ENCODE measurements around the gene AKAP9. TPM values are rescaled to one million over a fixed set of nuclear protein-coding genes. Genes with fewer than 3 reads are reported as not detected.
A peak's percentile ranks its signal among the peaks of the same experiment; 100 is the strongest.

AKAP9 gene
- total RNA-seq, 1 donor from 2014 or later = 66.9 TPM

- DNase-seq = no peak
- Mint-ChIP-seq H3K4me1 (ENCODE audit: low read depth, unreplicated experiment) (peaks cover 3% of the 10 kb centered on the region), H3K4me3 (ENCODE audit: unreplicated experiment) (no peak overlapping the region), H3K36me3 (ENCODE audit: unreplicated experiment) (no peaks in the 10 kb centered on the region), H3K9me3 (ENCODE audit: unreplicated experiment) (no peaks in the 10 kb centered on the region), H3K27me3 (ENCODE audit: unreplicated experiment) (no peaks in the 10 kb centered on the region), H3K27ac (ENCODE audit: unreplicated experiment) (no peak overlapping the region)
- no peak for TF ChIP-seq CTCF (IDR thresholded peaks at IDR 0.05; ENCODE audit: partially characterized antibody, unreplicated experiment)
Measured at GRCh38 chr7:92149736-92150239, 209.1 kb downstream of the AKAP9 start.

DNA sequence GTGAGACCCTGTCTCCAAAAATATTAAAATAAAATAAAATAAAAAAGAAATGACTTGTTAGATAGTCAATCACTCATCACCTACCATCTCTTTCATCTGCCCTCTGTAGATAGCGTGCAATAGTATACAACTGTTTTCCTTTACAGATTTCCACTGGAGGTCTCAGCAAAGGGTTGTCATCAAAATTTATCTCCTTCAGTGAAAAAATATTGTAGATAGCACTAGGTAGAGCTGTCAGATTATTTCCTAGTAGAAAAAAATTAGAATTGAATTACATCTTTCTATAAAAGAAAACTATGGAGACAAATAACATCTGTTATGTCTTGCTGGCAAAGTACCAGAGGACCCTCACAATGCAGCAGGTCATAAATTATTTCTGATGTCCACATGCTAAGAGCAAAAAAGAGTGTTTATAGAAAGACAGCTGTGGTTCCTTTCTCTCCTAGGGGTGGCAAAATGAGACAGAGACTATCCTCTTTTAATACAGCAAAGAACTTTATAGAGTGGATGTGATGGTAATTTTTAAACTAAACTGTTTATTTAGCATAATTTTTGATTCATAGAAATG lies 209.9 kb downstream of the AKAP9 start:
- Mint-ChIP-seq H3K9me3 (ENCODE audit: unreplicated experiment) (no peaks in the 10 kb centered on the region), H3K4me3 (ENCODE audit: unreplicated experiment) (no peak overlapping the region), H3K36me3 (ENCODE audit: unreplicated experiment) (no peaks in the 10 kb centered on the region), H3K4me1 (ENCODE audit: low read depth, unreplicated experiment) (peaks cover 3% of the 10 kb centered on the region), H3K27me3 (ENCODE audit: unreplicated experiment) (no peaks in the 10 kb centered on the region), H3K27ac (ENCODE audit: unreplicated experiment) (peak overlapping the region; percentile 60)
- no peak for DNase-seq
- TF ChIP-seq CTCF (IDR thresholded peaks at IDR 0.05; ENCODE audit: partially characterized antibody, unreplicated experiment) = no peak

DNA sequence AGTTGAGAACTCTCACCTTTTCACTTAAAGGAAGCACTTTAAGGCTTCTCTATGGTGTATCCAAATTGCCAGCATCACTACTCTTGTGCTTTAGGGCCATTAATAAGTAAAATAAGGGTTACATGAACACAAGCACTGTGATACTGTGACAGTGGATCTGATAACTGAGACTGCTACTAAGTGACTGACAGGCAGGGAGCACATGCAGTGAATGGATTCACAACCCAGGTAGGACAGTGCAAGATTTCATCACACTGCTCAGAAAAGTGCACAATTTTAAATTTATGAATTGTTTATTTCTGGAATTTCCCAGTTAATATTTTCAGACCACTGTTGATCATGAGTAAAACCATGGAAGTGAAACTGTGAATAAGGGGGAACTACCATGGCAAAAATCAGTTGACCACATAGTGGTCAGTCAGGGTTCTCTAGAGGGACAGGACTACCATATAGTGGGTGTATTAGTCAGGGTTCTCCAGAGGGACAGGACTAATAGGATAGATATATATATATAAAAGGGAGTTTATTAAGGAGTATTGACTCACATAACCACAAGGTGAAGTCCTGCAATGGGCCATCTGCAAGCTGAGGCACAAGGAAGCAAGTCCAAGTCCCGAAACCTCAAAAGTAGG lies 214.6 kb downstream of the AKAP9 start:
- H3K4me1 Mint-ChIP-seq (ENCODE audit: low read depth, unreplicated experiment) = peaks cover 3% of the 10 kb centered on the region
- TF ChIP-seq CTCF (IDR thresholded peaks at IDR 0.05; ENCODE audit: partially characterized antibody, unreplicated experiment) = no peak
- no peaks in the 10 kb centered on the region for H3K27me3 Mint-ChIP-seq (ENCODE audit: unreplicated experiment)
- H3K36me3 Mint-ChIP-seq (ENCODE audit: unreplicated experiment) = no peaks in the 10 kb centered on the region
- no peak for DNase-seq
- H3K9me3 Mint-ChIP-seq (ENCODE audit: unreplicated experiment) = no peaks in the 10 kb centered on the region
- H3K27ac Mint-ChIP-seq (ENCODE audit: unreplicated experiment) = no peak overlapping the region
- no peak overlapping the region for H3K4me3 Mint-ChIP-seq (ENCODE audit: unreplicated experiment)

DNA sequence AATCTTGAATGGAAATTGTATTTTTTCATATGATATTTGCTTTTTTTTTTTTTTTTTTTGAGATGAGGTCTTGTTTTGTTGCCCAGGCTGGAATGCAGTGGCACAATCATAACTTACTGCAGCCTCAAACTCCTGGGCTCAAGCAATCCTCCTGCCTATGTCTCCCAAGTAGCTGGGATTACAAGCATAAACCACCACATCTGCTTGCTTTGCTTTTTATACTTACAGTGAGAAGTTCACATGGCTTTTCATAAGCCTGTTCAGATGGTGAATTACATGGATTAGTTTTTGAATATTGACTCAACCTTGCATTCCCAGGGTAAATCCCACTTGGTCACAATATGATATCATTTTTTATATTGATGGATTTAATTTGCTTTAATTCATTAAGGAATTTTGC lies 216.3 kb downstream of the AKAP9 start:
- H3K27ac Mint-ChIP-seq (ENCODE audit: unreplicated experiment) = no peak overlapping the region
- no peak overlapping the region for H3K4me3 Mint-ChIP-seq (ENCODE audit: unreplicated experiment)
- H3K4me1 Mint-ChIP-seq (ENCODE audit: low read depth, unreplicated experiment) = peaks cover 2% of the 10 kb centered on the region
- H3K36me3 Mint-ChIP-seq (ENCODE audit: unreplicated experiment) = no peaks in the 10 kb centered on the region
- TF ChIP-seq CTCF (IDR thresholded peaks at IDR 0.05; ENCODE audit: partially characterized antibody, unreplicated experiment) = no peak
- H3K9me3 Mint-ChIP-seq (ENCODE audit: unreplicated experiment) = no peaks in the 10 kb centered on the region
- H3K27me3 Mint-ChIP-seq (ENCODE audit: unreplicated experiment) = no peaks in the 10 kb centered on the region
- no peak for DNase-seq
